ENCODE results near the gene LHPP.
A peak's percentile ranks its signal among the peaks of the same experiment; 100 is the strongest.
"Not testable (repeated sequence)": the region's sequence is repeated elsewhere in the genome, so short reads cannot be mapped to it uniquely, and the experiment has no call there.

The LHPP gene

DNA sequence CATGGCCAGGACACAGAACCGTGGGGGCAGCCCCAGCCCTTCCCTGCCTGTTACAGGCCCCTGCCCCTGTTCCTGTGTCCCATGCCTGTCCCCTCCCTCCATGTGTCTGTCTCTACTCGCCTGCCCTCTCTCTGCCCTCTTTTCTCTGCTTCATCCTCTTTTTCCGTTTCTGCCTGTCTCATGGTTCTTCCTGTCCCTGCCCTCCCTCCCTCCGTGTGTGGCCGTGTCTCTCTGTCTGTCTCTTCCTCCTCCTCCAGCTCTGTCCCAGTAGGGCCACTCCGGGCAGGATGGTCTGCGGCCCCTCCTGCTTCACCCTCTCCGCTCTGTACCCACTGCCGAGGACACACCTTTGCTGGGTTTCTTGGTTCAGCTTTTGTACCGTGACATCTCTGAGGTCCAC is 145.2 kb downstream of the LHPP start:
- DNase-seq (ENCODE audit: low read depth), result no peak

DNA sequence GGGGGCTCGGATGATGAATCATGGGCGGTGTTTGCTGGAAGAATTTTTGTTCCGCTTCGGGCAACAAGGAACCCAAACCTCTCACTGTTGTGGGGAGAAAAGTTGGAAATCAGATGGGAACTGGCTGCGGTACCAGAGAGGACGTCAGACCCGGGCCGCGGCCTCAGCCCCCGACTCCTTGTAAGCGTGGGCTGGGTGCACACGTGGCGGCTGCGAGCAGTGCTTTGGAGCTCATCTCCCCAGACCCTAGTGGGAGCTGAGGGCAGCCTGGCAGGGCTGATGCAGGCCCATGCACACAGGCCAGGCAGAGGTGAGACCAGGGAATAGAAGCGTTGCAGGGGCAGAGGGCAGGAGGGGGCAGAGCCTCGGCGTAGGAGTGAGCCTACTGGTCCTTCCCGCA is 146.1 kb downstream of the LHPP start:
- no peak for DNase-seq (ENCODE audit: low read depth)

DNA sequence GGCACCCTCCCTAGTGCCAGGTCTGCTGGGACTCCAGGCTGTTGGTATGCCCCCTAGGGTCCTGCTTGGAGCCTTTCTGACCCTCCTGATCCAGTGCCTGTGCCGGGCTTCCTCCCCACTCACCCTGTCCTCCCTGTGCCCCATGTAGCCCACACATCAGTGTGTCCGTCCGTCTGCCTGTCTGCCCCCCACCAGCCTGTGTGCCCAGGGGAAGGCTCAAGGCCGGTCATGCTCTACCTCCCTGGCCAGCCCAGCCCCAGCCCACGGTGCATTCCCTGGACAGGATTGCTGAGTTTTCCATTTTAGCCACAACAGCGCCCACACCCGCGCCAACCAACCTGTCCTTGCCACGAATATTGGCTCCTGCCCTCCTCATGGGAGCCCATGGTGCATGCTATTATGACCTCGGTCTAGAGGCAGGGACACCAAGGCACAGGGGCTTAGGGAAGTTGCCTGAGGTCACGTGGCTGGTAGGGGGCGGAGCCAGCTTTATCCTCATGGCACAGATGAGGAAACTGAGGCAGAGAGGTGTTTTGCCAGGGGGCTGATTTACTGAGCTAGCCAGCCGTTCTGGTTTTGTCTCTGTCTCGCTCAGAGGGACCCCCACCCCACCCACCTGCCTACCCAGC is 146.6 kb downstream of the LHPP start:
- no peak for DNase-seq (ENCODE audit: low read depth)

DNA sequence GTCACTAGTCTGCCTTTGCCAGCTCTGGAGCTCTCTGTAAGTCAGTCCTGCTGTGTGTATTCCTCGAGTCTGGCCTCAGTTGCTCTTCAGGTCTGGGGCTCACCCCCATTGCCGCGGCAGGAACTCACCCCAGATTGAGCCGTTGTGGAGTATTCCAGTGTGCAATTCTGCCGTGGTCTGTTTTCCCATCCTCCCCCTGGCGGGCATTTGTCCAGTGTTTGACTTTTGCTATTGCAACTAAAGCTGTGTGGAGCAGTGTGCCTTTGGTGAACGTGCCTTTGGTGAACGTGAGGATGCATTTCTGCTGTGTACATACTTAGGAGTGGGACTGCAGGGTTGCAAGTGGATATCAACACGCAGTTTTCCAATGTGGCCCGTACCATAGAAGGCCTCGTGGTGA is 148.1 kb downstream of the LHPP start:
- no peak for DNase-seq (ENCODE audit: low read depth)

DNA sequence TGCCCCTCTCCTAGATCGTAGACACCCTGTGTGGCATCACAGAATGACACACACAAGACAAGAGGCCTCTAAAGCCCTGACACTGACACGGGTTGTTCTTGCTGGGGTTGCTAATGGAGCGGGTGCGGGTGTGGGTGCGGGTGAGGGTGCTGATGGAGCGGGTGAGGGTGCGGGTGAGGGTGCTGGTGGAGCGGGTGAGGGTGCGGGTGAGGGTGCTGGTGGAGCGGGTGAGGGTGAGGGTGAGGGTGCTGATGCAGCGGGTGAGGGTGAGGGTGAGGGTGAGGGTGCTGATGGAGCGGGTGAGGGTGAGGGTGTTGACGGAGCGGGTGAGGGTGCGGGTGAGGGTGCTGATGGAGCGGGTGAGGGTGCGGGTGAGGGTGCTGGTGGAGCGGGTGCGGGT is 148.6 kb downstream of the LHPP start:
- DNase-seq (ENCODE audit: low read depth), result not testable (repeated sequence)

DNA sequence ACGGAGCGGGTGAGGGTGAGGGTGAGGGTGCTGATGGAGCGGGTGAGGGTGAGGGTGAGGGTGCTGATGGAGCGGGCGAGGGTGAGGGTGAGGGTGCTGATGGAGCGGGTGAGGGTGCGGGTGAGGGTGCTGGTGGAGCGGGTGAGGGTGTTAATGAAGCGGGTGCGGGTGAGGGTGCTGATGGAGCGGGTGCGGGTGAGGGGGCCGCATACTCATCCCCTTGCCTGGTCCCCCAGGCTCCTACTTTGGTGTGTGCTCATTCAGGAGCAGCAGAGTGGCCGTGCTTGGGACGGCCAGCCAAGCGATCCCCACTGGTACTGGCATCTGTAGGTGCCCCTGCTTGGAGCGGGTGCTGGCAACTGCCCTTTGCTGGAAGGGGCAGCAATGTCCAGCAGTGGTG is 149.2 kb downstream of the LHPP start:
- not testable (repeated sequence) for DNase-seq (ENCODE audit: low read depth)

DNA sequence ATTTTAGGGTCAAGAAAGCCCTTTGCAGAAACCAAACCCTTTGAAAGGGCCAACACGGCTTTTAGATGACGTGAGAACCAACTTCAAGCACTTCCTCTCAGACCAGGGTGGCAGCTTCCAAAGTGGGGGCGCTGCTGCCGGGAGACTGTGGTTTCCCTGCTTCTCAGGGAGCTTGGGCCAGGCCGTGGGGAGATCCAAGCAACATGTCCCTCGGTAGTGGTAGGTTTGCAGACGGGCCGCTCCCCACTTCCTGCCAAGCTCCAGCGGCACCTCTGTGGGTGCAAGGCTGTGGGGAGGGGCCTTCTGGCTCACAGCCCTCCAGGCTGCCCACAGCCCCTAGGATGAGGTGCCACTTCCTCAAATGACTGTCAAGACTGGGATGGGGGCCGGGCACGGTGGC is 150.1 kb downstream of the LHPP start:
- DNase-seq (ENCODE audit: low read depth), result no peak

DNA sequence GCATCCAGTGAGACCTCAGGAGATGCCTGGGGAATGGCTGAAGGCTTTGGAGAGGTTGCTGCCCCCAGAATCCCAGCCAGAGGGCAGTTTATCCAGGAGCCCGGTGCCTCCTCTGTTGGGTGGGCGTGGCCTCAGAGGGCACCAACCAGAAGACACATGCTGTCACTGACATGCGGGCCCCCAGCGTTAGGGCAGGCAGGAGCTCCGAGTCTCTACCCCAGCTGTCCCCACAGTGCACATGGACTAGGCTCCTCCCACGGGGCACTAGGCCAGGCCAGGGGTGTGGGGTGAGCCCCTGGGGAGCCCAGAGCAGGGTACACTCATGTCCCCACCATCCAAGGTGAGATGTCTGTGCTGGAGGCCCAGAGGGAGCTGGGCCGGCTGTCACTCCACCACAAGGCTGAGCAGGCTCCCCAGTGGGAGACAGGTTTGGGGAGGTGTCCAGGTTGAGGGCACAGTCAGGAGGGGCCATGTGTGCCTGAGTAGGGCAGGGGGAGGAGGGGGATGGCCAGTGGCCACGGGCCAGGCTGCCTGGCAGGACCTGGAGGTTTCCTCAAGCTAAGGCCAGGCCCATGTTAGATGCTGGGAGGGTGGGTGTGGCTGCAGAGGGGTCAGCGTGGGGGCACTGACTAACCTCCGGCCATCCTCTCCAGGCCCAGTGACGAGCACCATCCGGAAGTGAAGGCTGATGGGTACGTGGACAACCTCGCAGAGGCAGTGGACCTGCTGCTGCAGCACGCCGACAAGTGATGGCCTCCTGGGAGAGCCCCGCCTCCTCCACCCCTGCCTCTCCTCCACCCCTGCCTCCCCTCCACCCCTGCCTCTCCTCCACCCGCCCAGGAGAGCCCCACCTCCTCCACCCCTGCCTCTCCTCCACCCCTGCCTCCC is 151.2 kb downstream of the LHPP start:
- peak; percentile 10 for DNase-seq (ENCODE audit: low read depth)

DNA sequence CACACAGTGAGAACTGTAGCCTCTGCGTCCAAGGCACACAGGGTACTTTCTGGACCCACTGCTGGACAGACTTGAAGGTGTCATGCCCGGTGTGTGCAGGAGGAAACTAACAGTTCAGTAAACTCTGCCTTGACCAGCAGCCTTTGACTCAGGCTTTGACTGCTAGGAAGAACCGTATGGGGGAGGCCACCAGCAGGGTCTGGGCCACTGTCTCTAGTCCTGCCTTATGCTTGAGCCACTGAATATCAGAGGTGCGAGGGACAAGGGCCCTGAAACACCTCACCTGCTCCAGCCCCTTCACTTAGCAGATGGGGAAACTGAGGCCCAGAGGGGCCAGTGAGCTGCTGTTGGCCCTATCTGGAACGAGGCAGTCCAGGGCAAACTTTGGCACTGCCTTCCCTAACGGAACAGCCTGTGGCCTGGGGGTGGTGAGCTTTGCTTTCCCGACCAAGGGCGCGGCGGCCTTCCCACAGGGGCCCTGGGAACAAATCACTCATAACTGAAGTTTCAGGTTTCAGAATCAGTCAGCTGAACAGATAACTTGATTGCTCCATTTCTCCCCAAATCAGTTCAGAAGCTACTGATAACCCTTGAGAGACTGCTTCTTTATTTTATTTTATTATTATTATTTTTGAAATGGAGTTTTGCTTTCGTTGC is 152.5 kb downstream of the LHPP start:
- no peak for DNase-seq (ENCODE audit: low read depth)

DNA sequence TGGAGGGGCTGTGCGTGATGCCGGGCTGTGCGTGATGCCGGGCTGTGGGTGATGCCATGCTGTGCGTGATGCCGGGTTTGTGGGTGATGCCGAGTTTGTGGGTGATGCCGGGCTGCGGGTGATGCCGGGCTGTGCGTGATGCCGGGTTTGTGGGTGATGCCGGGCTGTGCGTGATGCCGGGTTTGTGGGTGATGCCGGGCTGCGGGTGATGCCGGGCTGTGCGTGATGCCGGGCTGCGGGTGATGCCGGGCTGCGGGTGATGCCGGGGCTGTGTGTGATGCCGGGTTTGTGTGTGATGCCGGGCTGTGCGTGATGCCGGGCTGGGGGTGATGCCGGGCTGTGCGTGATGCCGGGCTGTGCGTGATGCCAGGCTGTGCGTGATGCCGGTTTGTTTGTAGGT is 153.6 kb downstream of the LHPP start:
- no peak for DNase-seq (ENCODE audit: low read depth)

DNA sequence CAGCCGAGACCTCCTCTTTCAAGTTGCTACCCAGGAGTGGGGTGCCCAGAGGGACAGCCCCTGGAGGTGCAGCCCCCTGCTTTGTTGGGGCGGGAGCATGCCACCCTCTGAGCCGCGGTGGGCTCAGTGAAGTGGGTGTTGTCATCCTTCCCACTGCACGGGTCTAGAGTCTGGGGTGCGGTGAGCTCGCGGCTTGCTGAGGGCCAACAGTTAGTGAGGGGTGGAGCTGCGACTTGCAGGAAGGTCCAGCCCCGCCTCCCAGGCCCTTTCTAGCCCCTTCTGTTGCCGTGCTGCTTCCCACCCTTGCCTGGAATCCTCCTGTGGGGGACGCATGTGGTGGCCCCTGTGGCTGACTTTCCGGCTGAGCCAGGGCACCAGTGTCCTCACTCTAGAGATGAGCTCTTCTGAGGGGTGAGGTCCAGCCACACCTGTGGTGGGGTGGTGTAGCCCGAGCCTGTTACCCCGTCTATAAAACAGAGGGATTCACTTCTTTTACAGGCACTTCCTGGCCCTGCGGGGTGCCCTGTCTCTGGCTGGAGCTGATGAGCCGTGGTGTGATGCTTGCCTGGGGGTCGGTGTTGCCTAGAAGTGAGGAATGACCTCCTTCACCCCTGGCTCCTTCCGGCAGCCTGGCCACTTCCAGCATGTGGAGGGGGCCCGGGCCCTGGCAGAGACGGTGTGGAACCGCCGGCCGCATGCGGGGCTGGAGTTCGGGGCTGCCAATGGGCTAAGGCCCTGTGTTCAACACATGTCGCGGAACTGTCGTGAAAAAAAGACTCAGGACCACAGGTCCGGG is 154.6 kb downstream of the LHPP start:
- DNase-seq (ENCODE audit: low read depth), result no peak

DNA sequence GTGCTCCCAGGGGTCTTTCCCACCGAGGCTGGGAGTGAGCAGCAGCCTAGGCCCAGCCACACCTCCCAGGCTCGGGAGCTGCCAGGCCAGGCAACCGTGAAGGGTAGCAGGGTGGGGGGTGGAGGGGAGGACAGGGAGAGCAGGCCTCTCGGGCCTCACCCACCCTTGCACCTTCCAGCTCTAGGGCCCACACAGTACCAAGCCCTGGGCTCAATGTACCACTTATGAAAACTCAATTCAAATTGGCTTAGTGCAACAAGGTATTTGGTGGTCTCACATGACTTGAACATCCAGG is 155.2 kb downstream of the LHPP start:
- no peak for DNase-seq (ENCODE audit: low read depth)

DNA sequence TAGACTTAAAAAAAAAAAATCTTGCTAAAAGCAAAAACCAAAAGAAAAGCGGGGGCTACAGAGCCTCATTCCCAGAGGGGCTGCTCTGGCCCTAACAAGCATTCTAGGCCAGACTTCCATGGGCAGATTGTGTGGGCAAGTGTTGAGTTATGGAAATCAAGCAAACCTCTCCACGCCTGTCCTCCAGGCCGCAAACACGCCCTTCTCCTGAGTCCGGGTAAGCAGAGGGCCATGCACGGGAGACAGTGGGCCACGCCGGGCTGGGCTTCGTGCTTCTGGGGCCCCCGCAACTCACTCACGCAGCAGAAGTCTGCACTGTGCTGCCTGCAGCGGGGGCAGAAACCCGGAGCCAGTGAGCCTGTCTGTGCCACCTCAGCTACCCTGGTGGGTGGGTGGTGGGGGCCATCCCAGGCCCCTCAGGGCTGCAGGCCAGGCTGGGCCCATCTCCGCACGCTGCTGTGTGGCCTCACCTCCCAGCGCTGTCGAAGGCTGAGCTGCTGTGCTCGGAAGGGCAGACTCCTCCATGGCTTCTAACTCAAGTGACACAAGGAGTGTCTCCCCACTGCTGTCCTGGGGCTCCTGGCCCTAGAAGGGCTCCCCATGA is 156.9 kb downstream of the LHPP start:
- DNase-seq (ENCODE audit: low read depth), result no peak

DNA sequence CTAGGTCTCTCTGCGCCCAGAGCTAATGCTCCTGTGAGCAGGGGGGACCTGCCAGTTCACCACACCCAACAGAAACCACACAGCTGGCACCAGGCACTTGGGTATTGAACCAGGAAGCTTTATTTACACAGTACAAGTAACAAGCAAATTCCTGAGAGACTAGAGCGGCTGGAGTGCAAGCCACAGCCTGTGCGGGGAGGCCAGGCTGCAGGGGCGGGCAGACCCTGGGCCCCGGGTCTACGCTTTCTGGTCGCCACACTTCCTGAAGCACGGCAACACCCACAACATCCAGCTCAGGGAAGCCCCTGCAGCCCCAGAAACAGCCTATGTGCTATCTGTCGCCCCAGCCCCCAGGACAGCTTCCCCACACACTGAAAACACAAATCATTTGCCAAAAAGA is 157.6 kb downstream of the LHPP start:
- no peak for DNase-seq (ENCODE audit: low read depth)

DNA sequence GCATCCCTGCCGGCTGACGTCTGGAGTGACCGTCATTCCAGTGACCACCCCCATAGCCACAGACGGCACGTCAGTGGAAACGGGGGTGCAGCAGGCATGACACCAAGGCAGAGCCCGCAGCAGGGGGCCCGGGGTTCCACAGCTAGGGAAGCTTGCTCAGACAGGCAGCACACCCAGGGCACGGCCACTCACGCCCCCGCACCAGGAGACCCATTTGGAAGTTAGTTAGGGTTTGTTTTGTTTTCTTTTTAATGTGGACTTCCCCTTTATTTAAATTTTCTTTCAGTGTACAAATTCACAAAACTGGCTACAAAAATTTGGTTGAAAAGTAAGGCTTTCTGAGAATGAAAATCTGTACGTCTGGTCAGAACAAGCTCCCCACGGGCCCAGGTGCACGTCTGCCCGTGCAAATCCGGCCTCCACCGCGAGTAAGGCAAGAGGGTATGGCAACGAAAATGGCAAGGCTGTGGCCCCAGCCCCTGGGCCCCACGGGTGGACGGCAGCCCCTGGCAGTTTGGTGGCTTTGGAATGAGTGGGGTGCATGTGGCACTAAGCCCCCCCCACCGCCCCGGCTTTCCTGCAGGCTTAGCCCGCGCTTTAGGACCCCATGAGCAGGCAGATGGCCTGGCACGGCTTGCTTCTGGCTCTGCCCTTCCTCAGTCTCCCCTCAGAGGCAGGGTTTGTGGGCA is 158.3 kb downstream of the LHPP start:
- no peak for DNase-seq (ENCODE audit: low read depth)

DNA sequence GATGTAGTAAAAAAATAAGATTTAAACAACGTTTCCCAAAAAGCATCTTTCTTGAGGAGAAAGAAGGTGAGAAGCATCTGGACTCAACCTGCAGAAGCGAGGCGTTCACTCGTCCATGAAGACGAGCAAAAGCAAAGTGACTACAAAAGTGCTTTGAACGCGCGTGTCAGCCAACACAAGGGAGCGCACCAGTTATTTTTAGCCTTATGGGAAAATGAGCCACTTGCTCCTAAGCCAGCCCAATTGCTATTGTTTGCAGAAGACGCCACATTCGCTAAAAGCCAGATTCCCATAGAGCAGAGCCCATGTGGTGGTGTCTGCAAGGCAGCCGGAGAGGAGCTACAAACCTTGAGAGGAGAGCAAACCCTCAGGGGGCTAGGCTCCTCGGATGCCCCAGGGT is 160.0 kb downstream of the LHPP start:
- DNase-seq (ENCODE audit: low read depth), result no peak

DNA sequence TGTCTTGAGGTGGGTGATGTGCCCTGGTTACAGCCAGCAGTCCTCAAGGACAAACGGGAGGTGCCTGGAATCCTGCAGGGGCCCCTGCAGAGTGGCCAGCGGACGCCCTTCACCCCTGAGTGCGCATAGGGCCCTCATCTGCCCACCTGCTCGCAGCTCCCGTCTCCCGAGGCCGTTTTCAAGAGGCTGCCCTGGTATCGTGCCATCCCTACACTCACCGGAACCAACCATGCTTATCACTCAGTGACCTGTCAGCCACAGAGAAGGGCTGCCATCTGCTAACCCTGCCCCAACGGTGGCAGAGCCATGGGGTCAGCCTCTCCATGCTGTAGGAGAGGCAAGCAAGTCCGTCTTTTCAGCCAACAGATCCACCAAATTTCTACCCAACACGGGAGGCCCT is 160.5 kb downstream of the LHPP start:
- DNase-seq (ENCODE audit: low read depth), result no peak

DNA sequence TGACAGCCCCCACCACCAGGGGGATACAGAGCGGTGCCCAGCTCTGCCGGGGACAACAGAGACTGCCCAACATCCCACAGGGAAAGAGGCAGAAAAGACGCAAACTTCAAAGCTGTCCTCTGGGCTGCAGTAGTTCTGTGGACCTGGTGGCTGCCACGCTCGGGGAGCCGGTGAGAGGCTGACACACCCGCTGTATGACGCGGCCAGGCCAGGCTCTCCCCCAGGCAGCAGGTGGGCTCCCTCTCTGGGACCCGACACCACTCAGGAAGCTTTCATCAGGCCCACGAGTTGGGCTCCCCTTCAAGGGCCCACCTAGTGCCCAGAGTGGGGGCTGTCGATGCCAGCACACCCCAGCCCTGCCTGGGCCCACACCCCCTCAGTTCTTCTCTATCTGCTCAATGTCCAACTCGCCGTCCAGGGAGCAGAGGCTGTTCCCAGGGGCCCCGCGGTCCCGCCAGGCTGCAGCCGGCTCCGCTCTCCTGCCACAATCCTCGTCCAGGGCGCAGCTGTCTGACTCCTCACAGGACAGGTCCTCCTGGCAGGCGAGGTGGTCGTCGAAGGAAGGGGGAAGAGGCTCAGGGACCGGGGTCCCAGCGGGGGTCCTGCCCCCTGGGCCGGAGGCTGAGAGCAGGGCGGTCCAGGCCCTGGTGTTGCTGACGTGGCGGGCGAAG is 161.4 kb downstream of the LHPP start:
- DNase-seq (ENCODE audit: low read depth), result no peak

DNA sequence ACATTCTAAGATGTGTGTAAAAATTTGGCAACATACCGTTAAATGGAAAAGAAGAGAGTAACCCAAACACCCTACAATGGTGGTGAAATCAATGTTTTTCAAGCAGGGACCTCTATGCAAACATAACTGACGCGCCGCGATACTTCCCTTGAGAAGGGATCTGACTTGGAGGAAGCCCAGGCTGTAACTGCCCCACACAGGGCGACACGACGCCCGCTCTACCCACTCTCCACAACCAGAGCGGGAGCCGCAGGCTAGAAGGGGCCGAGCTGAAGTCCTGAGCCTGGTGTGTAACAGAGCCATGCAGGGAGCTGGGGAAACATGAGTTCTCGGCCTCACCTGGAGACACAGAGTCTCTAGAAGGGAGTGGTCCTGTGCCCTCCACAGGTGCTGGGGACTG is 162.4 kb downstream of the LHPP start:
- DNase-seq (ENCODE audit: low read depth), result no peak

DNA sequence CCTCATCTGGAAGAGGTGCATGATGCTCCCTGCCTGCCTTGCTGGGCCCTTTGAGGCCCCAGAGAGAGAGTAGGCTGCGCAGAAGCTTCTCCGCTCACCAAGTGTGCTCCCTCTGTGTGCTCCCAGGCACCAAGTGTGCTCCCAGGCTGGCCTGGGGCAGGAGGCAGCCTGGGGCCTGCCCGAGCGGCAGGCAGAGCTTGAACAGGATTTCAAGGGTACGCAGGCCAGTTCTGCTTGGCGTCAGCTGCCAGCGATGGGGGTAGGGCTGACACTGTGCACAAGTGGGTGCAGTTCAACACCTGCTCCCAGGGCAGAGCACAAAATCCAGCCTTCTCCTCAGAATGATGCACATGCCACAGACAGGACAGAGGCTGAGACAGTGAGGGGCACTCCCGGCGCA is 162.8 kb downstream of the LHPP start:
- DNase-seq (ENCODE audit: low read depth), result no peak

DNA sequence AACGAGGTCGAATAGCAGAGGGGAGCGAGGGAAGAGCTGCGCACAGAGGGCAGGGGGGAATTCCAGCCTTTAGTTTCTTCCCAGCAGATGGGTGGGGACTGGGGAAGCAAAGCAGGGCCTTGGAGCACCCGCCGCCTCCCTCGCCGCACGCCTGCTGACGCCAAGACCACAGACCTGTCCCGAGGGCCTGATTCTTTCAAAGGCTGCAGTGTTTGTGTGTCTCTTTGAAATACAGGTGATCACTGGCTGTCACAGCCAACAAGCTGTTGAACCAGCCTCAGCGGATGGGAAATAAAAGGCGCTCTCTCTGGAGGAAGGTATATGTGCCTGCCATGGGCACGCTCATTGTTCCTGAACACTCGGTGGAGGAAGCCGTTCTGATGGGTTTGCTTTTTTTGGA is 163.3 kb downstream of the LHPP start:
- no peak for DNase-seq (ENCODE audit: low read depth)

Data from fibroblast of the conjunctiva (primary cell).